ENCODE data around the gene TMEM151B.

GRCh38 chr6:44272529-44272928, 2.3 kb downstream of the TMEM151B start:
- TF ChIP-seq EZH2phosphoT487 (IDR thresholded peaks at IDR 0.05; ENCODE audit: low read depth, severe bottlenecking, unreplicated experiment) (no peak), CTCF (IDR thresholded peaks at IDR 0.05; ENCODE audit: poor library complexity) (no peak), EZH2 (IDR thresholded peaks at IDR 0.05; ENCODE audit: borderline replicate concordance) (no peak)
